C4-2B (cell line): ENCODE measurements around the gene ENO2.

ENCODE experiments used
- ZFX ChIP-seq: fragments of 450-650 bp; IDR thresholded peaks from 2 replicates; pipeline ENCODE4 v1.6.1; 2017
- TF ChIP-seq, protein P1 (sequence below): fragments of 450-650 bp; conservative IDR thresholded peaks from 2 replicates; pipeline ENCODE4 v1.5.1; 2017; ENCODE audit warnings: mild to moderate bottlenecking

DNA sequence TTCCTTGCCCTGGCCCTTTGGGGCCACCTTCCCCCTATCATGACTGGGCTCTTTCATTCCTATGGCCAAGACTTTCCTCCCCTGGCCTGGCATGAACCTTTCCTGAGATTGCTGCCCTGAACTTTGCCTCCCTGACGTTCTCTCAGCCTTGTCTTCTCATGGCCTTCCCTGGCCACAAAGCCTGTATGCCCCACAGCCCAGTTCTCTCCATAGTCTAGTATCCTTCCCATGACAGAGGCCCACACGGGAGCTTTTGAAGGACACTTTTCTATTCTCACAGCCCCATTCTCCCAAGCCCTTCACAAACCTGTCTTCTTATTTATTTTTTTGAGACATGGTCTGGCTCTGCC, 24.8 kb downstream of the ENO2 start:
- TF ChIP-seq, protein P1, sequence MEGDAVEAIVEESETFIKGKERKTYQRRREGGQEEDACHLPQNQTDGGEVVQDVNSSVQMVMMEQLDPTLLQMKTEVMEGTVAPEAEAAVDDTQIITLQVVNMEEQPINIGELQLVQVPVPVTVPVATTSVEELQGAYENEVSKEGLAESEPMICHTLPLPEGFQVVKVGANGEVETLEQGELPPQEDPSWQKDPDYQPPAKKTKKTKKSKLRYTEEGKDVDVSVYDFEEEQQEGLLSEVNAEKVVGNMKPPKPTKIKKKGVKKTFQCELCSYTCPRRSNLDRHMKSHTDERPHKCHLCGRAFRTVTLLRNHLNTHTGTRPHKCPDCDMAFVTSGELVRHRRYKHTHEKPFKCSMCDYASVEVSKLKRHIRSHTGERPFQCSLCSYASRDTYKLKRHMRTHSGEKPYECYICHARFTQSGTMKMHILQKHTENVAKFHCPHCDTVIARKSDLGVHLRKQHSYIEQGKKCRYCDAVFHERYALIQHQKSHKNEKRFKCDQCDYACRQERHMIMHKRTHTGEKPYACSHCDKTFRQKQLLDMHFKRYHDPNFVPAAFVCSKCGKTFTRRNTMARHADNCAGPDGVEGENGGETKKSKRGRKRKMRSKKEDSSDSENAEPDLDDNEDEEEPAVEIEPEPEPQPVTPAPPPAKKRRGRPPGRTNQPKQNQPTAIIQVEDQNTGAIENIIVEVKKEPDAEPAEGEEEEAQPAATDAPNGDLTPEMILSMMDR = no peak
- TF ChIP-seq ZFX = no peak
